Left forelimb (tissue), 1 donor: ENCODE data around the gene TMCC1.
A peak's percentile ranks its signal among the peaks of the same experiment; 100 is the strongest.
"Not testable (repeated sequence)": the region's sequence is repeated elsewhere in the genome, so short reads cannot be mapped to it uniquely, and the experiment has no call there.

Source experiments
- DNase-seq: peaks from one replicate; pipeline ENCODE4 v3.0.0-alpha.2; 2018; ENCODE audit warnings: low spot score

Gene TMCC1

GRCh38 chr3:129650256-129650872 lies 243.1 kb downstream of the TMCC1 start:
- no peak for DNase-seq

- no peak for DNase-seq
Observed at GRCh38 chr3:129648391-129648790, 245.1 kb downstream of the TMCC1 start.

GRCh38 chr3:129645286-129645685 lies 248.2 kb downstream of the TMCC1 start:
- no peak for DNase-seq

GRCh38 chr3:129644836-129645235 lies 248.7 kb downstream of the TMCC1 start:
- no peak for DNase-seq

- not testable (repeated sequence) for DNase-seq
Observed at GRCh38 chr3:129641567-129642260, 251.8 kb downstream of the TMCC1 start.

GRCh38 chr3:129640985-129641384 lies 252.5 kb downstream of the TMCC1 start:
- not testable (repeated sequence) for DNase-seq

GRCh38 chr3:129638481-129638880 lies 255.0 kb downstream of the TMCC1 start:
- DNase-seq: no peak

GRCh38 chr3:129636082-129636481 lies 257.4 kb downstream of the TMCC1 start:
- DNase-seq: no peak

- DNase-seq: no peak
Observed at GRCh38 chr3:129635656-129636055, 257.9 kb downstream of the TMCC1 start.

- no peak for DNase-seq
Observed at GRCh38 chr3:129633751-129634481, 259.6 kb downstream of the TMCC1 start.

- no peak for DNase-seq
Observed at GRCh38 chr3:129632977-129633376, 260.5 kb downstream of the TMCC1 start.

- DNase-seq: no peak
Observed at GRCh38 chr3:129632556-129632955, 261.0 kb downstream of the TMCC1 start.

- no peak for DNase-seq
Observed at GRCh38 chr3:129632056-129632455, 261.5 kb downstream of the TMCC1 start.

- no peak for DNase-seq
Observed at GRCh38 chr3:129629011-129629410, 264.5 kb downstream of the TMCC1 start.

- DNase-seq: no peak
Observed at GRCh38 chr3:129628169-129628522, 265.4 kb downstream of the TMCC1 start.

- peak; percentile 86 for DNase-seq
Observed at GRCh38 chr3:129627350-129628168, 266.0 kb downstream of the TMCC1 start.

GRCh38 chr3:129626744-129627349 lies 266.7 kb downstream of the TMCC1 start:
- peak; percentile 81 for DNase-seq

- DNase-seq: peak; percentile 63
Observed at GRCh38 chr3:129625072-129625874, 268.2 kb downstream of the TMCC1 start.

GRCh38 chr3:129624347-129625071 lies 269.0 kb downstream of the TMCC1 start:
- DNase-seq: peak; percentile 62

- peak; percentile 70 for DNase-seq
Observed at GRCh38 chr3:129623447-129624118, 269.9 kb downstream of the TMCC1 start.
